WTC11 (cell line): ENCODE measurements around the gene GPX4. TPM values are rescaled to one million over a fixed set of nuclear protein-coding genes. Genes with fewer than 3 reads are reported as not detected.

Experiments
- ATAC-seq: fragments of 200-7000 bp; cut with Tn5 transposase; 2 replicates; pipeline ENCODE4 v1.10.0; 2021; ENCODE audit warnings: mild to moderate bottlenecking, moderate library complexity
- CTCF ChIA-PET: fragments of 300-600 bp; sonication (Branson Sonifier 250); formaldehyde crosslinking; loops from one replicate; lab custom pipeline; 2021; ENCODE audit warnings: antibody characterized with exemption; lab: Charles Lee
- POLR2A ChIA-PET: fragments of 350-600 bp; sonication (Branson Sonifier 250); formaldehyde crosslinking; loops from one replicate; lab custom pipeline; 2021; ENCODE audit warnings: antibody characterized with exemption; lab: Charles Lee
- DNase-seq: peaks from one replicate; pipeline ENCODE4 v3.0.0; 2021; ENCODE audit warnings: low spot score
- H3K27ac Mint-ChIP-seq: 2 replicates; pipeline ENCODE4 v1.8.0; 2021; ENCODE audit warnings: mixed read lengths
- H3K27me3 Mint-ChIP-seq: 2 replicates; pipeline ENCODE4 v1.8.0; 2021; ENCODE audit warnings: low read depth, mild to moderate bottlenecking, moderate library complexity, mixed read lengths
- H3K36me3 Mint-ChIP-seq: 2 replicates; pipeline ENCODE4 v1.8.0; 2021; ENCODE audit warnings: mixed read lengths
- H3K4me1 Mint-ChIP-seq: 2 replicates; pipeline ENCODE4 v1.8.0; 2022; ENCODE audit warnings: mixed read lengths
- H3K4me3 Mint-ChIP-seq: 2 replicates; pipeline ENCODE4 v1.8.0; 2021; ENCODE audit warnings: mild to moderate bottlenecking, moderate library complexity, mixed read lengths
- H3K9me3 Mint-ChIP-seq: 2 replicates; pipeline ENCODE4 v1.8.0; 2021; ENCODE audit warnings: mixed read lengths
- CBFB ChIP-seq: sonication (generic); formaldehyde crosslinking; IDR thresholded peaks from 2 replicates; pipeline ENCODE4 v1.8.1; 2022; ENCODE audit warnings: mild to moderate bottlenecking, low read depth, missing genetic modification reagents
- CDX4 ChIP-seq: fragments of 250-450 bp; sonication (Bioruptor Pico); IDR thresholded peaks from 2 replicates; pipeline ENCODE4 v1.9.0; 2021; ENCODE audit warnings: moderate library complexity, mild to moderate bottlenecking, inconsistent platforms, borderline replicate concordance
- CREB1 ChIP-seq: sonication (generic); formaldehyde crosslinking; IDR thresholded peaks from 2 replicates; pipeline ENCODE4 v1.8.0; 2023; ENCODE audit warnings: mild to moderate bottlenecking, missing genetic modification reagents
- E2F5 ChIP-seq: sonication (generic); formaldehyde crosslinking; IDR thresholded peaks from 2 replicates; pipeline ENCODE4 v1.8.1; 2022; ENCODE audit warnings: mild to moderate bottlenecking, moderate library complexity, missing genetic modification reagents
- NFYB ChIP-seq: sonication (generic); formaldehyde crosslinking; conservative IDR thresholded peaks from 2 replicates; pipeline ENCODE4 v1.8.0; 2022; ENCODE audit warnings: low read depth, missing genetic modification reagents
- NR1H2 ChIP-seq: sonication (generic); formaldehyde crosslinking; IDR thresholded peaks from 2 replicates; pipeline ENCODE4 v1.9.0; 2021; ENCODE audit warnings: mild to moderate bottlenecking, moderate library complexity, missing genetic modification reagents
- NR2C2 ChIP-seq: sonication (generic); formaldehyde crosslinking; IDR thresholded peaks from 2 replicates; pipeline ENCODE4 v1.8.0; 2022; ENCODE audit warnings: mild to moderate bottlenecking, missing genetic modification reagents
- PREB ChIP-seq: sonication (generic); formaldehyde crosslinking; IDR thresholded peaks from 2 replicates; pipeline ENCODE4 v1.8.1; 2022; ENCODE audit warnings: mild to moderate bottlenecking, missing genetic modification reagents, moderate library complexity, borderline replicate concordance
- SMAD4 ChIP-seq: sonication (generic); formaldehyde crosslinking; IDR thresholded peaks from 2 replicates; pipeline ENCODE4 v1.8.0; 2022; ENCODE audit warnings: mild to moderate bottlenecking, missing genetic modification reagents
- TEAD4 ChIP-seq: sonication (generic); formaldehyde crosslinking; IDR thresholded peaks from 2 replicates; pipeline ENCODE4 v1.8.0; 2022; ENCODE audit warnings: mild to moderate bottlenecking, missing genetic modification reagents
- ZBTB21 ChIP-seq: sonication (generic); formaldehyde crosslinking; IDR thresholded peaks from 2 replicates; pipeline ENCODE4 v1.8.1; 2023; ENCODE audit warnings: mild to moderate bottlenecking, missing genetic modification reagents, borderline replicate concordance
- ZNF121 ChIP-seq: sonication (generic); formaldehyde crosslinking; IDR thresholded peaks from 2 replicates; pipeline ENCODE4 v1.8.0; 2023; ENCODE audit warnings: missing genetic modification reagents
- ZNF219 ChIP-seq: sonication (generic); formaldehyde crosslinking; IDR thresholded peaks from 2 replicates; pipeline ENCODE4 v1.8.0; 2023; ENCODE audit warnings: missing genetic modification reagents, mild to moderate bottlenecking, borderline replicate concordance
- ZNF396 ChIP-seq: fragments of 250-450 bp; sonication (Bioruptor Pico); IDR thresholded peaks from 2 replicates; pipeline ENCODE4 v1.8.0; 2021; ENCODE audit warnings: mild to moderate bottlenecking, moderate library complexity, borderline replicate concordance
- ZNF512 ChIP-seq: sonication (generic); formaldehyde crosslinking; IDR thresholded peaks from 2 replicates; pipeline ENCODE4 v1.8.1; 2022; ENCODE audit warnings: missing genetic modification reagents, borderline replicate concordance
- ZNF532 ChIP-seq: fragments of 250-450 bp; sonication (Bioruptor Pico); IDR thresholded peaks from 2 replicates; pipeline ENCODE4 v1.9.0; 2021; ENCODE audit warnings: mild to moderate bottlenecking, borderline replicate concordance
- ZNF671 ChIP-seq: fragments of 250-450 bp; sonication (Bioruptor Pico); IDR thresholded peaks from 2 replicates; pipeline ENCODE4 v1.8.0; 2021; ENCODE audit warnings: mild to moderate bottlenecking
- total RNA-seq: library from RNA; stranded (reverse); gene quantifications from 3 replicates; pipeline ENCODE4 v1.2.3, GENCODE V29; 2021
- TF ChIP-seq, protein P1 (sequence below): sonication (generic); formaldehyde crosslinking; IDR thresholded peaks from 2 replicates; pipeline ENCODE4 v1.8.1; 2023; ENCODE audit warnings: mild to moderate bottlenecking, missing genetic modification reagents, borderline replicate concordance
- TF ChIP-seq, protein P2 (sequence below): fragments of 250-450 bp; sonication (Bioruptor Pico); IDR thresholded peaks from 2 replicates; pipeline ENCODE4 v1.8.0; 2021; ENCODE audit warnings: mild to moderate bottlenecking

The GPX4 gene
- total RNA-seq, 1 experiment from 2014 or later = 363 TPM

GRCh38 chr19:1108291-1109031, 4.7 kb downstream of the GPX4 start:
- CTCF ChIA-PET = no interaction called here
- H3K4me1 Mint-ChIP-seq = peaks cover 3% of the 10 kb centered on the region
- peak overlapping the region; percentile 65; the same call in 1 of the 2 replicates for H3K27ac Mint-ChIP-seq
- H3K27me3 Mint-ChIP-seq = no peaks in the 10 kb centered on the region
- no peak for ATAC-seq
- POLR2A ChIA-PET = no interaction called here
- no peaks in the 10 kb centered on the region for H3K36me3 Mint-ChIP-seq
- DNase-seq = no peak
- no peaks in the 10 kb centered on the region for H3K9me3 Mint-ChIP-seq
- no peak overlapping the region for H3K4me3 Mint-ChIP-seq
- no peak for TF ChIP-seq CREB1
- TF ChIP-seq PREB = no peak
- no peak for TF ChIP-seq ZNF512 (CRISPR knock-in tag)
- TF ChIP-seq, protein P1, sequence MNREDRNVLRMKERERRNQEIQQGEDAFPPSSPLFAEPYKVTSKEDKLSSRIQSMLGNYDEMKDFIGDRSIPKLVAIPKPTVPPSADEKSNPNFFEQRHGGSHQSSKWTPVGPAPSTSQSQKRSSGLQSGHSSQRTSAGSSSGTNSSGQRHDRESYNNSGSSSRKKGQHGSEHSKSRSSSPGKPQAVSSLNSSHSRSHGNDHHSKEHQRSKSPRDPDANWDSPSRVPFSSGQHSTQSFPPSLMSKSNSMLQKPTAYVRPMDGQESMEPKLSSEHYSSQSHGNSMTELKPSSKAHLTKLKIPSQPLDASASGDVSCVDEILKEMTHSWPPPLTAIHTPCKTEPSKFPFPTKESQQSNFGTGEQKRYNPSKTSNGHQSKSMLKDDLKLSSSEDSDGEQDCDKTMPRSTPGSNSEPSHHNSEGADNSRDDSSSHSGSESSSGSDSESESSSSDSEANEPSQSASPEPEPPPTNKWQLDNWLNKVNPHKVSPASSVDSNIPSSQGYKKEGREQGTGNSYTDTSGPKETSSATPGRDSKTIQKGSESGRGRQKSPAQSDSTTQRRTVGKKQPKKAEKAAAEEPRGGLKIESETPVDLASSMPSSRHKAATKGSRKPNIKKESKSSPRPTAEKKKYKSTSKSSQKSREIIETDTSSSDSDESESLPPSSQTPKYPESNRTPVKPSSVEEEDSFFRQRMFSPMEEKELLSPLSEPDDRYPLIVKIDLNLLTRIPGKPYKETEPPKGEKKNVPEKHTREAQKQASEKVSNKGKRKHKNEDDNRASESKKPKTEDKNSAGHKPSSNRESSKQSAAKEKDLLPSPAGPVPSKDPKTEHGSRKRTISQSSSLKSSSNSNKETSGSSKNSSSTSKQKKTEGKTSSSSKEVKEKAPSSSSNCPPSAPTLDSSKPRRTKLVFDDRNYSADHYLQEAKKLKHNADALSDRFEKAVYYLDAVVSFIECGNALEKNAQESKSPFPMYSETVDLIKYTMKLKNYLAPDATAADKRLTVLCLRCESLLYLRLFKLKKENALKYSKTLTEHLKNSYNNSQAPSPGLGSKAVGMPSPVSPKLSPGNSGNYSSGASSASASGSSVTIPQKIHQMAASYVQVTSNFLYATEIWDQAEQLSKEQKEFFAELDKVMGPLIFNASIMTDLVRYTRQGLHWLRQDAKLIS (CRISPR knock-in tag) = no peak
- TF ChIP-seq CBFB (CRISPR knock-in tag) = no peak
- TF ChIP-seq E2F5 (CRISPR knock-in tag) = no peak
- TF ChIP-seq, protein P2, sequence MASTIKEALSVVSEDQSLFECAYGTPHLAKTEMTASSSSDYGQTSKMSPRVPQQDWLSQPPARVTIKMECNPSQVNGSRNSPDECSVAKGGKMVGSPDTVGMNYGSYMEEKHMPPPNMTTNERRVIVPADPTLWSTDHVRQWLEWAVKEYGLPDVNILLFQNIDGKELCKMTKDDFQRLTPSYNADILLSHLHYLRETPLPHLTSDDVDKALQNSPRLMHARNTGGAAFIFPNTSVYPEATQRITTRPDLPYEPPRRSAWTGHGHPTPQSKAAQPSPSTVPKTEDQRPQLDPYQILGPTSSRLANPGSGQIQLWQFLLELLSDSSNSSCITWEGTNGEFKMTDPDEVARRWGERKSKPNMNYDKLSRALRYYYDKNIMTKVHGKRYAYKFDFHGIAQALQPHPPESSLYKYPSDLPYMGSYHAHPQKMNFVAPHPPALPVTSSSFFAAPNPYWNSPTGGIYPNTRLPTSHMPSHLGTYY = no peak

GRCh38 chr19:1109032-1109551, 5.3 kb downstream of the GPX4 start:
- no peak overlapping the region for H3K27ac Mint-ChIP-seq
- ChIA-PET POLR2A (no interaction called here), CTCF (no interaction called here)
- DNase-seq (no peak), ATAC-seq (no peak)
- no peak overlapping the region for H3K4me3 Mint-ChIP-seq
- H3K36me3 Mint-ChIP-seq = no peaks in the 10 kb centered on the region
- H3K27me3 Mint-ChIP-seq = no peaks in the 10 kb centered on the region
- no peaks in the 10 kb centered on the region for H3K9me3 Mint-ChIP-seq
- H3K4me1 Mint-ChIP-seq = peaks cover 2% of the 10 kb centered on the region; the same call in 1 of the 2 replicates
- TF ChIP-seq ZNF671 = no peak
- TF ChIP-seq ZNF396 (CRISPR knock-in tag) = no peak
- TF ChIP-seq NR2C2 (CRISPR knock-in tag) = no peak
- TF ChIP-seq CDX4 (CRISPR knock-in tag) = no peak
- no peak for TF ChIP-seq NR1H2 (CRISPR knock-in tag)
- no peak for TF ChIP-seq ZBTB21 (CRISPR knock-in tag)
- TF ChIP-seq ZNF532 (CRISPR knock-in tag) = no peak
- no peak for TF ChIP-seq SMAD4 (CRISPR knock-in tag)
- TF ChIP-seq ZNF121 (CRISPR knock-in tag) = no peak
- no peak for TF ChIP-seq TEAD4
- no peak for TF ChIP-seq NFYB (CRISPR knock-in tag)
- TF ChIP-seq ZNF219 = no peak
